KBM-7 (cell line): ENCODE measurements around the gene PAPPA2.
A peak's percentile ranks its signal among the peaks of the same experiment; 100 is the strongest.

ENCODE experiments used
- DNase-seq: peaks from one replicate; pipeline ENCODE4 v3.0.0-alpha.2; 2015
- in situ Hi-C: fragments of 300-500 bp; cut with MboI; formaldehyde crosslinking; loops from 2 replicates; pipeline ENCODE4 v1.14.3; 2020; ENCODE audit warnings: low sequenced_read_pairs, low pct_unique_long_range_greater_than_20kb, mixed read lengths

The PAPPA2 gene

GRCh38 chr1:176820391-176821031, 357.5 kb downstream of the PAPPA2 start:
- in situ Hi-C loops: no loop called here
- DNase-seq: no peak

DNA sequence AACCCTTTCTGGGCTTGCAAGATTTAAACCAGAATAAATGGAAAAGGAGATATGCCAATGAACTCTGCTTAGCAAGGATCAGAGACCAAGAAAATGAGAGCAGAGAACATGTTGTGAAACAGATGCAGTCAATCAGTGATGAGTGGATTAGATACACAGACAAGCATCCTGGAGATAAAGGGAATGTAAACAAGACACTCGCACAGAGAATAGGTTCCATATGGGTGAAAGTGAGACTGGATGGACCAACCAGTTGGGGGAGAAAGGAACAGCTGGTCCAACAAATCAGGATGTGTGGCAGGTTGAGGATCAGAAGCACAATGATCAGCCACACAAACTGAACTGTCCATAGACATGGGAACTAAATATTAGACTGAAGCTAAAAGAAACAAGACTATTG, 363.3 kb downstream of the PAPPA2 start:
- in situ Hi-C loops: no loop called here
- no peak for DNase-seq

DNA sequence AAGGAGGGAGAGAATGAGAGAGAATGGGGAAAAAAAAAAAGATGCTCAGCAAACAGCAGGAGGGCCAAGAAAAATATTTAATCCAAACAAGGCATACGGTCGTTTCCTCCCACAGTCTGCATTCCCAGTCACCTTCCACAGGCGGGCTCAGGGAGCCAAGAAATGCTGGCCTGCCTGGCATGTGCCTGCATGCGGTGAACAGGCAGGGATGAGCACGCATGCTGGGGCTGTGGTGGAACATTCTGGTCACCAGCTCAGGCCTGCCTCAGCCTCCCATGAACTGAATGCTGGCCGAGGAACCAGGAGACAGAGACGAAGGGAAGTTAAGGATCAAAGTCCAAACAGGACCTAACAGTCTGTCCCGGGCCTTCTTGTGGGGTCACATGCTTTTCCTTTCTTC, 366.3 kb downstream of the PAPPA2 start:
- no peak for DNase-seq
- in situ Hi-C loops: no loop called here

DNA sequence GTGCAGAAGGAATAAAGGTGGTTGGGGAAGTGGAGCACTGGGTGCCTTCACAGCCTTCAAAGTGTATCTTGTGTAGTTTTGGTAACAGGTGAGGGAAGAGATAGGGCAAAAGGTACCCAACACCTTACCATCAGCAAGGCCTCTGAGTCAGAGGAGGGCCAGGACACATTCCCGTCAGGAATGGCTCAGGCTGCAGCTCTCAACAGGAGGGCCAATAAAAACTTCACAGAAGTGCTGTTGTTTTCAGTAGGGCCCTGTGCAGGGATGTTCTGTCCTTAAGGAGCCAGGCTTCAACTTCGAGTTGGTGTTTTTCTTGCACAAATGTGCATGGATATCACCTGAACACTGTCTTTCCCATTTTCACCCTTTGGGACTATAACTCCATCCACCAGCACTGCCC, 368.2 kb downstream of the PAPPA2 start:
- in situ Hi-C loops: no loop called here
- no peak for DNase-seq

DNA sequence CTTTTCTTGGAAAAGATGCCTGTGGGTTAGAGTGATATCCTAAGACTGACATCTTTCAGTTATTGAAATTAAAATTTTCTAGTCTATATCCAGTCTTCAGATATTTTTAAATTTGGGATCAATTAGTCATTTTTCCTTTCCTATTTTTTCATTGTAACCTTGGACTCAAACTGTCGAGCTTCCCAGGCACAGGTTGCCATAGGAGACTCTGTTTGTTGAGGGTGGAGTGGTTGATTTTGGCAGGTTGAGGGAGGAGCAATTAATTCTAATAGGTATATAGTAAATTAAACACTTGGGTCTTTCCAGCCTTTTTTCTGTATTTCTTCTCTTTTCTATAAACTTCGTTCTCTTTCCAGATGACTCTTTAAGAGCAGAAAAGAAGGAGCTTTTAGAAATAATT, 374.7 kb downstream of the PAPPA2 start:
- DNase-seq: no peak
- in situ Hi-C loops: no loop called here

DNA sequence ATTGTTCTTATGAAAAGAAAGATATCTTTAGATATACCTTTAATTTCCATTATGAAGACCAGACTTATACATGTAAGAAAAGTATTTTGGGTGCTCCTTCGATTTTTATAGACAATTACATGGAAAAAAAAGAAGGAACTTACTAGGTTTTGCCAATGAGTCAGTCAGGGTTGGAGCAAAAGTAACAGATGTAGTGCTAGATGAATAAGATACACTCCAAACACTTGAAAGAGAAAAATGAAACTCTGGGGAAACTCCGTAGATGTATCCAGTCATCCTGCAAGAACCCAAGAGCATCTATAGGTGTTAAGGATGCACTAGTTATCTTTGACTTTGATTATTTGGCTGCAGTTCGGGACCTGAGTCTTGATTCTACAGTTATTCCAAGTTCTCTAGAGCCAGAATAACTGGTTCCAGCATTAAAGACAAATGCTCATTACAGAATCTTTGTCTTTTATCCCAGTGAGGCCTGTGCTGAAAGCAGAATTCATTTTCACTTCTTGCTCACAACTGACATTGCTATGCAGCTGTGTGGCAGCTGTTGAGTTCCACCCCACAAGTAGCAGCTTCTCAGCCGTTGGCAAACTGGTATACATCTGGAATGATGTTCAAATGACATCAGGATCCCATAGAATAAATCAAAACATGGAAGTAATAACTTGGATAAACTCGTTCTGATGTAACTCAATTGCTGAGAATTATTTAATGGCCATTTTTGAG, 375.5 kb downstream of the PAPPA2 start:
- no peak for DNase-seq
- in situ Hi-C loops: no loop called here

- in situ Hi-C loops: no loop called here
- DNase-seq: no peak
Measured at GRCh38 chr1:176839216-176839615, 376.2 kb downstream of the PAPPA2 start.

GRCh38 chr1:176841238-176841637, 378.3 kb downstream of the PAPPA2 start:
- DNase-seq: no peak
- in situ Hi-C loops: no loop called here

- DNase-seq: peak; percentile 6
- in situ Hi-C loops: no loop called here
Measured at GRCh38 chr1:176843352-176844297, 380.6 kb downstream of the PAPPA2 start.

GRCh38 chr1:176847052-176847451, 384.1 kb downstream of the PAPPA2 start:
- in situ Hi-C loops: no loop called here
- no peak for DNase-seq

GRCh38 chr1:176849281-176849680, 386.3 kb downstream of the PAPPA2 start:
- in situ Hi-C loops: no loop called here
- no peak for DNase-seq

- DNase-seq: no peak
- in situ Hi-C loops: loop anchor here (25.0 kb wide), 1 partner anchor 289 kb away; no protein-coding TSS in a partner anchor
Measured at GRCh38 chr1:176850871-176851270, 387.9 kb downstream of the PAPPA2 start.

- DNase-seq: no peak
- in situ Hi-C loops: loop anchor here (25.0 kb wide), 1 partner anchor 290 kb away; no protein-coding TSS in a partner anchor
Measured at GRCh38 chr1:176852124-176852523, 389.1 kb downstream of the PAPPA2 start.

DNA sequence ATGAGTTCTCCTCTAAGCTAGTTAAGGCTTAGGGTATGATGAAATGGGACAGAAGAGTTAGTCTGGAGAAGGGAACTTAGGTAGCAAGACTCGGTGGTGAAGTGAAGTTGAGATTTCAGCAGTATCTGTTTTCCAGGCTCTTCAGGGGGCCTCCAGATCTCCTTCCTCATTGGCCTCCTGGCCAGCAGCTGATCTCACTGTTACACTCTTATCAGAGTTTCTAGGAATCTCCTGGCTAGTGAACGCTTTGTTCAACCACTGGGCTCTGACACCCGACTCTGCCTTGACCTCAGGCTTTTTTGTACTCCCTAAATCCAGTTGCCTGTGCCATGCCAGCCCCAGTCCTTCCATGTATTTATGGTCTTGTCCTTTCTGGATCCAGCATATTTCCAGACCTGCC, 390.5 kb downstream of the PAPPA2 start:
- in situ Hi-C loops: loop anchor here (25.0 kb wide), 1 partner anchor 291 kb away; no protein-coding TSS in a partner anchor

DNA sequence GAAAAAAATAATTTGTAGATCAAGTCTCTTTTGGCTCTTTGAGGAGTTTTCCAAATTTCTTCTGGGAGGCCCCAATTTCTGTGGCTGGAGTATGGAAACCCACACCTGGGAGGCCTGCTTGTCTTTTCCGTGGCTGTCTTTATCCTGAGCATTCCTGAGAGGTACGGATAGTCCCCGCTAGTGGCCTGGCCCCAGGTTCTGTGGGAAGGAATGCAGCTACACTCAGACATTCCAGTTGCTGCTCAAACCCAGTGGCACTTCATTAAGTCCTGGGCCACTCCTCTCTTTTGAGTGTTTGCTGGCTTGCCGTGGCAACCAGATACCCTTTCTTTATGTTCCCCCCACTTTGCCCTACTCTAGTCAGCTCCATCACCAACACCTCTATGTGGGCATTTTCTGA, 391.1 kb downstream of the PAPPA2 start:
- no peak for DNase-seq

More for the DNA sequence above, 390.5 kb downstream of the PAPPA2 start:
- DNase-seq: no peak

GRCh38 chr1:176854758-176855745, 392.1 kb downstream of the PAPPA2 start:
- in situ Hi-C loops: loop anchor here (25.0 kb wide), 1 partner anchor 293 kb away; no protein-coding TSS in a partner anchor

More for the DNA sequence above, 391.1 kb downstream of the PAPPA2 start:
- in situ Hi-C loops: loop anchor here (25.0 kb wide), 1 partner anchor 292 kb away; no protein-coding TSS in a partner anchor

DNA sequence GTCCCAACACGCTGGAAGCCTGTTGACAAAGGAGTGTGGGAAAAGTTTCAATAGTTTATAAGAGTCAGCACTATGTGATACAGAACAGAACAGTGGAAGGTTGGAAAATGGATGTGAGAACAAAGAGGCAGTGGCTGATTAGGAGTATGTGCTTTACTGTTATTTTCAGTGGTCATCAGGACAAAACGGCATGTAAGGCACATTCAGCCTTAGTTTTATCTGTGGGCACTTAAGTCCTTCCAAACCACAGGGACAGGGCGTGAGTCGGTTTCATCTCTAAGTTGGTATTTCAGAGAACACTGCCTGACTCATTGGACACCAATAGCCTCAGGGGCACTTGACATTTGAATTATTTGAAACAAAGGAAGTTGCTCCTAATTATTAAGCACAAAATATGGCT, 394.7 kb downstream of the PAPPA2 start:
- in situ Hi-C loops: loop anchor here (25.0 kb wide), 1 partner anchor 295 kb away; no protein-coding TSS in a partner anchor
- no peak for DNase-seq

More at GRCh38 chr1:176854758-176855745, 392.1 kb downstream of the PAPPA2 start:
- DNase-seq: no peak

- no peak for DNase-seq
- in situ Hi-C loops: loop anchor here (25.0 kb wide), 1 partner anchor 296 kb away; no protein-coding TSS in a partner anchor
Measured at GRCh38 chr1:176858433-176858916, 395.5 kb downstream of the PAPPA2 start.
